Naive thymus-derived CD4-positive, alpha-beta T cell (primary cell): ENCODE results near the gene IRS1. TPM values are rescaled to one million over a fixed set of nuclear protein-coding genes. Genes with fewer than 3 reads are reported as not detected.

Source experiments
- ATAC-seq: fragments of 150-1000 bp; cut with Tn5 transposase; 2 replicates; pipeline ENCODE4 v1.10.0; 2021; ENCODE audit warnings: mild to moderate bottlenecking, moderate library complexity
- CTCF ChIA-PET: fragments of 350-600 bp; sonication (Branson Sonifier 250); formaldehyde crosslinking; loops from one replicate; lab custom pipeline; 2021; ENCODE audit warnings: antibody characterized with exemption; lab: Charles Lee
- POLR2A ChIA-PET: fragments of 350-600 bp; sonication (Branson Sonifier 250); formaldehyde crosslinking; loops from one replicate; lab custom pipeline; 2021; ENCODE audit warnings: antibody characterized with exemption, inconsistent platforms; lab: Charles Lee
- DNase-seq, 9 donors: peaks; one replicate each; pipeline versions ENCODE4 v3.0.0 to v3.0.0-alpha.2; 2020 to 2022; ENCODE audit warnings: mixed read lengths in 1 of 9
- H3K27ac ChIP-seq: one replicate; pipeline ENCODE4 v1.7.0; 2013; ENCODE audit warnings: mild to moderate bottlenecking, low read depth, low read length, moderate library complexity
- H3K27me3 ChIP-seq, 2 donors: one replicate each; pipeline ENCODE4 v1.7.0; 2013; ENCODE audit warnings: low read length in 2 of 2, mild to moderate bottlenecking in 2 of 2, moderate library complexity in 2 of 2; ENCODE audit not compliant: control insufficient read depth in 2 of 2, insufficient read depth in 2 of 2
- H3K36me3 ChIP-seq, 3 experiments: 1 replicate in 2 of 3; 2 replicates in 1 of 3; pipeline ENCODE4 v1.7.0; 2013; ENCODE audit warnings: low read length in 3 of 3, mild to moderate bottlenecking in 3 of 3, moderate library complexity in 1 of 3; ENCODE audit not compliant: insufficient read depth in 3 of 3, control insufficient read depth in 2 of 3
- H3K4me1 ChIP-seq, 2 donors: one replicate each; pipeline ENCODE4 v1.7.0; 2013; ENCODE audit warnings: low read length in 2 of 2, mild to moderate bottlenecking in 2 of 2, moderate library complexity in 1 of 2; ENCODE audit not compliant: control insufficient read depth in 2 of 2, insufficient read depth in 2 of 2
- H3K4me3 ChIP-seq: 2 replicates; pipeline ENCODE4 v1.7.0; 2013; ENCODE audit warnings: mild to moderate bottlenecking, low read length
- H3K9me3 ChIP-seq, 3 experiments: 1 replicate in 2 of 3; 2 replicates in 1 of 3; pipeline ENCODE4 v1.7.0; 2013; ENCODE audit warnings: low read length in 3 of 3; ENCODE audit not compliant: control insufficient read depth in 2 of 3
- H3K27ac Mint-ChIP-seq, 9 donors: one replicate each; pipeline ENCODE4 v1.8.0; 2020 to 2022; ENCODE audit warnings: mixed read lengths in 9 of 9, mild to moderate bottlenecking in 8 of 9, moderate library complexity in 5 of 9, inconsistent platforms in 2 of 9
- H3K27me3 Mint-ChIP-seq, 5 donors: one replicate each; pipeline ENCODE4 v1.8.0; 2021 to 2022; ENCODE audit warnings: mixed read lengths in 5 of 5, mild to moderate bottlenecking in 1 of 5
- H3K36me3 Mint-ChIP-seq, 5 donors: one replicate each; pipeline ENCODE4 v1.8.0; 2020 to 2022; ENCODE audit warnings: mixed read lengths in 5 of 5, mild to moderate bottlenecking in 3 of 5, inconsistent platforms in 1 of 5
- H3K4me1 Mint-ChIP-seq, 7 donors: one replicate each; pipeline ENCODE4 v1.8.0; 2020 to 2022; ENCODE audit warnings: mixed read lengths in 7 of 7, mild to moderate bottlenecking in 3 of 7, inconsistent platforms in 1 of 7
- H3K4me3 Mint-ChIP-seq, 10 donors: one replicate each; pipeline ENCODE4 v1.8.0; 2020 to 2022; ENCODE audit warnings: mild to moderate bottlenecking in 10 of 10, mixed read lengths in 10 of 10, moderate library complexity in 6 of 10, inconsistent platforms in 2 of 10
- H3K9me3 Mint-ChIP-seq, 11 donors: one replicate each; pipeline ENCODE4 v1.8.0; 2020 to 2022; ENCODE audit warnings: mixed read lengths in 11 of 11, mild to moderate bottlenecking in 4 of 11, inconsistent platforms in 1 of 11, moderate library complexity in 1 of 11
- intact Hi-C, 2 donors: fragments of 100-400 bp; cut with micrococcal nuclease; formaldehyde crosslinking; loops; one replicate each; pipeline ENCODE4 v1.15.1; 2023
- polyA plus RNA-seq, 2 donors: library from polyadenylated mRNA; unstranded; fragments of 300-500 nt; fragmentation: Illumina TruSeq; gene quantifications; one replicate each; pipeline ENCODE4 v1.2.3, GENCODE V29; 2021
- total RNA-seq, 6 experiments: library from RNA in 5 of 6; stranded (reverse) in 5 of 6; gene quantifications; 1 replicate in 5 of 6; 2 replicates in 1 of 6; pipeline ENCODE4 v1.2.3 and lab custom pipeline; 2021 to 2026

Gene IRS1
- total and polyA plus RNA-seq, 7 experiments from 2014 or later = 0.40 to 7.1 (median 3.3) TPM

- H3K4me3 ChIP-seq = no peak overlapping the region
- H3K36me3 ChIP-seq = no peaks in the 10 kb centered on the region
- DNase-seq (no peak), ATAC-seq (no peak)
- no peaks in the 10 kb centered on the region for H3K4me1 ChIP-seq
- no peaks in the 10 kb centered on the region for H3K9me3 ChIP-seq
- no peak overlapping the region for H3K27ac Mint-ChIP-seq
- H3K27me3 Mint-ChIP-seq = peaks cover 0 to 9% (median 0%) of the 10 kb centered on the region in 5 donors
- H3K27me3 ChIP-seq = no peaks in the 10 kb centered on the region
- no peak overlapping the region for H3K4me3 Mint-ChIP-seq
- intact Hi-C loops = no loop called here
- H3K36me3 Mint-ChIP-seq = peaks cover 0 to 10% (median 4%) of the 10 kb centered on the region in 5 donors
- no peaks in the 10 kb centered on the region for H3K9me3 Mint-ChIP-seq
- H3K4me1 Mint-ChIP-seq = no peaks in the 10 kb centered on the region
- CTCF ChIA-PET = no interaction called here
- POLR2A ChIA-PET = no interaction called here
- no peak overlapping the region for H3K27ac ChIP-seq
Measured at GRCh38 chr2:226747288-226747687, 52.3 kb downstream of the IRS1 start.

- Histone ChIP-seq H3K36me3 (no peaks in the 10 kb centered on the region), H3K27me3 (no peaks in the 10 kb centered on the region), H3K4me3 (no peak overlapping the region), H3K4me1 (no peaks in the 10 kb centered on the region), H3K9me3 (no peaks in the 10 kb centered on the region), H3K27ac (no peak overlapping the region)
- ChIA-PET CTCF (no interaction called here), POLR2A (no interaction called here)
- Mint-ChIP-seq H3K27me3 (peaks cover 0 to 9% (median 0%) of the 10 kb centered on the region in 5 donors), H3K36me3 (peaks cover 0 to 10% (median 4%) of the 10 kb centered on the region in 5 donors), H3K27ac (no peak overlapping the region), H3K4me1 (no peaks in the 10 kb centered on the region), H3K4me3 (no peak overlapping the region), H3K9me3 (no peaks in the 10 kb centered on the region)
- intact Hi-C loops = no loop called here
- DNase-seq (no peak), ATAC-seq (no peak)
Measured at GRCh38 chr2:226746196-226746800, 53.3 kb downstream of the IRS1 start.

GRCh38 chr2:226743915-226744314, 55.7 kb downstream of the IRS1 start:
- intact Hi-C loops = no loop called here
- no peak for ATAC-seq
- Mint-ChIP-seq H3K4me1 (peaks cover 0 to 3% (median 2%) of the 10 kb centered on the region in 7 donors), H3K9me3 (no peaks in the 10 kb centered on the region), H3K4me3 (no peak overlapping the region), H3K27ac (no peak overlapping the region), H3K27me3 (peaks cover 0 to 9% (median 0%) of the 10 kb centered on the region in 5 donors), H3K36me3 (peaks cover 0 to 10% (median 3%) of the 10 kb centered on the region in 5 donors)
- ChIA-PET CTCF (no interaction called here), POLR2A (no interaction called here)
- Histone ChIP-seq H3K27ac (no peak overlapping the region), H3K27me3 (no peaks in the 10 kb centered on the region), H3K4me3 (no peak overlapping the region), H3K36me3 (no peaks in the 10 kb centered on the region), H3K9me3 (no peaks in the 10 kb centered on the region), H3K4me1 (no peaks in the 10 kb centered on the region)
- no peak for DNase-seq

- Histone ChIP-seq H3K4me3 (no peak overlapping the region), H3K4me1 (no peaks in the 10 kb centered on the region), H3K27me3 (no peaks in the 10 kb centered on the region), H3K36me3 (no peaks in the 10 kb centered on the region), H3K9me3 (no peaks in the 10 kb centered on the region), H3K27ac (no peak overlapping the region)
- POLR2A ChIA-PET = interaction anchor here (0.6 to 0.7 kb wide), 2 partner anchors 252 to 823 kb away, joined by 3 to 6 read pairs; no protein-coding TSS in a partner anchor
- ATAC-seq = no peak
- peaks cover 0 to 7% (median 5%) of the 10 kb centered on the region in 7 donors for H3K4me1 Mint-ChIP-seq
- no peak overlapping the region for H3K27ac Mint-ChIP-seq
- CTCF ChIA-PET = no interaction called here
- no peak overlapping the region for H3K4me3 Mint-ChIP-seq
- intact Hi-C loops = no loop called here
- peaks cover 0 to 4% (median 0%) of the 10 kb centered on the region in 11 donors for H3K9me3 Mint-ChIP-seq
- H3K27me3 Mint-ChIP-seq = peaks cover 0 to 6% (median 0%) of the 10 kb centered on the region in 5 donors
- H3K36me3 Mint-ChIP-seq = peaks cover 0 to 5% (median 4%) of the 10 kb centered on the region in 5 donors
- DNase-seq = no peak
Measured at GRCh38 chr2:226742347-226742746, 57.3 kb downstream of the IRS1 start.

GRCh38 chr2:226740039-226740648, 59.5 kb downstream of the IRS1 start:
- intact Hi-C loops = no loop called here
- no peak for DNase-seq
- Histone ChIP-seq H3K27ac (no peak overlapping the region), H3K4me3 (no peak overlapping the region), H3K36me3 (no peaks in the 10 kb centered on the region), H3K4me1 (no peaks in the 10 kb centered on the region), H3K27me3 (no peaks in the 10 kb centered on the region), H3K9me3 (no peaks in the 10 kb centered on the region)
- Mint-ChIP-seq H3K4me1 (peaks cover 0 to 7% (median 5%) of the 10 kb centered on the region in 7 donors), H3K36me3 (peaks cover 0 to 10% (median 7%) of the 10 kb centered on the region in 5 donors), H3K27me3 (peaks cover 0 to 6% (median 0%) of the 10 kb centered on the region in 5 donors), H3K4me3 (no peak overlapping the region), H3K27ac (no peak overlapping the region), H3K9me3 (peaks cover 0 to 4% (median 0%) of the 10 kb centered on the region in 11 donors)
- ATAC-seq = no peak
- CTCF ChIA-PET = no interaction called here
- POLR2A ChIA-PET = no interaction called here

- H3K9me3 Mint-ChIP-seq = peaks cover 0 to 4% (median 0%) of the 10 kb centered on the region in 11 donors
- intact Hi-C loops = no loop called here
- no peak for DNase-seq
- H3K4me1 ChIP-seq = no peaks in the 10 kb centered on the region
- H3K36me3 Mint-ChIP-seq = peaks cover 0 to 10% (median 7%) of the 10 kb centered on the region in 5 donors
- no peak for ATAC-seq
- no peaks in the 10 kb centered on the region for H3K27me3 ChIP-seq
- H3K27ac ChIP-seq = no peak overlapping the region
- peaks cover 0 to 6% (median 0%) of the 10 kb centered on the region in 5 donors for H3K27me3 Mint-ChIP-seq
- ChIA-PET CTCF (no interaction called here), POLR2A (no interaction called here)
- peak overlapping the region in 1 of 9 donors; percentile 12 for H3K27ac Mint-ChIP-seq
- no peak overlapping the region for H3K4me3 ChIP-seq
- H3K9me3 ChIP-seq = no peaks in the 10 kb centered on the region
- H3K4me3 Mint-ChIP-seq = no peak overlapping the region
- H3K36me3 ChIP-seq = no peaks in the 10 kb centered on the region
- peaks cover 0 to 8% (median 6%) of the 10 kb centered on the region in 7 donors for H3K4me1 Mint-ChIP-seq
Measured at GRCh38 chr2:226739545-226740030, 60.0 kb downstream of the IRS1 start.
